Neural progenitor cell (in vitro differentiated cells): ENCODE results near the gene MAPK1. TPM values are rescaled to one million over a fixed set of nuclear protein-coding genes. Genes with fewer than 3 reads are reported as not detected.
"Not testable (repeated sequence)": the region's sequence is repeated elsewhere in the genome, so short reads cannot be mapped to it uniquely, and the experiment has no call there.

Experiments
- DNase-seq: peaks from one replicate; pipeline ENCODE4 v3.0.0-alpha.2; 2016; ENCODE audit warnings: low spot score
- H2AFZ ChIP-seq: fragments of 200-600 bp; sonication (generic); replicated peaks from 2 replicates; pipeline ENCODE4 v1.6.1; 2016; ENCODE audit warnings: antibody characterized with exemption
- H3F3A ChIP-seq: fragments of 200-600 bp; sonication (generic); 2 replicates; pipeline ENCODE4 v1.6.1; 2016; ENCODE audit warnings: antibody characterized with exemption, low read depth
- H3K27ac ChIP-seq: fragments of 200-600 bp; sonication (generic); 2 replicates; pipeline ENCODE4 v1.5.1; 2016; ENCODE audit warnings: mild to moderate bottlenecking
- H3K27me3 ChIP-seq: fragments of 200-600 bp; sonication (generic); 2 replicates; pipeline ENCODE4 v1.6.1; 2016; ENCODE audit warnings: mild to moderate bottlenecking, moderate library complexity
- H3K36me3 ChIP-seq: fragments of 200-600 bp; sonication (generic); 2 replicates; pipeline ENCODE4 v1.5.1; 2016
- H3K4me1 ChIP-seq: fragments of 200-600 bp; sonication (generic); 2 replicates; pipeline ENCODE4 v1.6.1; 2016; ENCODE audit warnings: mixed run types
- H3K4me2 ChIP-seq: fragments of 200-600 bp; sonication (generic); 2 replicates; pipeline ENCODE4 v1.6.1; 2016
- H3K4me3 ChIP-seq: fragments of 200-600 bp; sonication (generic); 2 replicates; pipeline ENCODE4 v1.5.1; 2016
- H3K79me2 ChIP-seq: fragments of 200-600 bp; sonication (generic); 2 replicates; pipeline ENCODE4 v1.6.1; 2016; ENCODE audit warnings: low read depth
- H3K9ac ChIP-seq: fragments of 200-600 bp; sonication (generic); 2 replicates; pipeline ENCODE4 v1.6.1; 2016
- H3K9me3 ChIP-seq: fragments of 200-600 bp; sonication (generic); 2 replicates; pipeline ENCODE4 v1.5.1; 2016; ENCODE audit warnings: low read depth
- H4K20me1 ChIP-seq: fragments of 200-600 bp; sonication (generic); 2 replicates; pipeline ENCODE4 v1.6.1; 2016; ENCODE audit warnings: low read depth
- H3K27ac Mint-ChIP-seq: 3 replicates; pipeline ENCODE4 v1.8.0; 2021; ENCODE audit warnings: mixed read lengths
- H3K27me3 Mint-ChIP-seq: 2 replicates; pipeline ENCODE4 v1.8.0; 2022; ENCODE audit warnings: low read depth, mild to moderate bottlenecking, inconsistent platforms, moderate library complexity, mixed read lengths; ENCODE audit not compliant: insufficient read depth
- H3K36me3 Mint-ChIP-seq: 3 replicates; pipeline ENCODE4 v1.8.0; 2021; ENCODE audit warnings: mixed read lengths
- H3K4me1 Mint-ChIP-seq: 3 replicates; pipeline ENCODE4 v1.8.0; 2021; ENCODE audit warnings: mixed read lengths
- H3K4me3 Mint-ChIP-seq: 3 replicates; pipeline ENCODE4 v1.8.0; 2021; ENCODE audit warnings: mild to moderate bottlenecking, moderate library complexity, mixed read lengths
- H3K9me3 Mint-ChIP-seq: 3 replicates; pipeline ENCODE4 v1.8.0; 2020; ENCODE audit warnings: mixed read lengths
- EZH2 ChIP-seq: fragments of 200-600 bp; sonication (generic); IDR thresholded peaks from 2 replicates; pipeline ENCODE4 v1.6.1; 2017; ENCODE audit warnings: antibody characterized with exemption, mild to moderate bottlenecking, moderate library complexity
- EZH2phosphoT487 ChIP-seq: fragments of 200-600 bp; sonication (generic); IDR thresholded peaks from 2 replicates; pipeline ENCODE4 v1.6.1; 2017; ENCODE audit warnings: antibody characterized with exemption
- total RNA-seq: library from RNA; depleted of rRNA; stranded (reverse); fragments of >200 nt; gene quantifications from 2 replicates; pipeline ENCODE4 v1.2.3, GENCODE V29; 2015; ENCODE audit warnings: low replicate concordance
- TF ChIP-seq, protein P1 (sequence below): fragments of 200-600 bp; sonication (generic); IDR thresholded peaks from 2 replicates; pipeline ENCODE4 v1.5.1; 2017; ENCODE audit warnings: antibody characterized with exemption, mild to moderate bottlenecking

MAPK1 gene
- total RNA-seq, 1 donor from 2014 or later = 61.4 TPM

DNA sequence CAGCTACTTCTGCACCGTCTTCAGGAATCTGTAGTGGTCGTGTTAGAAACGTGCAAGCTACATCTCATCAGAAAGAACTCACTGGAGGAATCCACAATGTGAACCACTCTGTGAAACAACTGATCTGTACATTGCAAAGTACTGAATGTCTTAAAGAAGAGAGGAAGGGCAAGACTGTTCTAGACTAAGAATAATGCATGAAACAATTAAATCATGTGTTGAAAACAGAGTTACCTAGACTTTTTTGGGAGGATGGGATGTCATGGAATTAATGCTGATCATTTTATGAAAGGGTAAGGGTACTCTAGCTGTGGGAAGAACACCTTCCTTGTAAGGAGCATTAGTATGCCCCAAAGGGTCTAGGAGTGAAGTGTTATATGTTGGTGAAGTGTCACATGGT lies 71.2 kb downstream of the MAPK1 start:
- H3K4me2 ChIP-seq = no peak overlapping the region
- H3K9me3 ChIP-seq = no peaks in the 10 kb centered on the region
- no peaks in the 10 kb centered on the region for H3F3A ChIP-seq
- no peaks in the 10 kb centered on the region for H3K4me1 Mint-ChIP-seq
- H3K27me3 ChIP-seq = no peaks in the 10 kb centered on the region
- no peaks in the 10 kb centered on the region for H3K27me3 Mint-ChIP-seq
- no peaks in the 10 kb centered on the region for H3K4me1 ChIP-seq
- H3K27ac ChIP-seq = no peak overlapping the region
- H3K79me2 ChIP-seq = no peaks in the 10 kb centered on the region
- no peak overlapping the region for H3K27ac Mint-ChIP-seq
- peaks cover 28% of the 10 kb centered on the region for H3K36me3 Mint-ChIP-seq
- DNase-seq = no peak
- peaks cover 6% of the 10 kb centered on the region for H4K20me1 ChIP-seq
- peaks cover 15% of the 10 kb centered on the region for H3K36me3 ChIP-seq
- H2AFZ ChIP-seq = no peak overlapping the region
- TF ChIP-seq, protein P1, sequence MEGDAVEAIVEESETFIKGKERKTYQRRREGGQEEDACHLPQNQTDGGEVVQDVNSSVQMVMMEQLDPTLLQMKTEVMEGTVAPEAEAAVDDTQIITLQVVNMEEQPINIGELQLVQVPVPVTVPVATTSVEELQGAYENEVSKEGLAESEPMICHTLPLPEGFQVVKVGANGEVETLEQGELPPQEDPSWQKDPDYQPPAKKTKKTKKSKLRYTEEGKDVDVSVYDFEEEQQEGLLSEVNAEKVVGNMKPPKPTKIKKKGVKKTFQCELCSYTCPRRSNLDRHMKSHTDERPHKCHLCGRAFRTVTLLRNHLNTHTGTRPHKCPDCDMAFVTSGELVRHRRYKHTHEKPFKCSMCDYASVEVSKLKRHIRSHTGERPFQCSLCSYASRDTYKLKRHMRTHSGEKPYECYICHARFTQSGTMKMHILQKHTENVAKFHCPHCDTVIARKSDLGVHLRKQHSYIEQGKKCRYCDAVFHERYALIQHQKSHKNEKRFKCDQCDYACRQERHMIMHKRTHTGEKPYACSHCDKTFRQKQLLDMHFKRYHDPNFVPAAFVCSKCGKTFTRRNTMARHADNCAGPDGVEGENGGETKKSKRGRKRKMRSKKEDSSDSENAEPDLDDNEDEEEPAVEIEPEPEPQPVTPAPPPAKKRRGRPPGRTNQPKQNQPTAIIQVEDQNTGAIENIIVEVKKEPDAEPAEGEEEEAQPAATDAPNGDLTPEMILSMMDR = no peak
- no peak for TF ChIP-seq EZH2
- TF ChIP-seq EZH2phosphoT487 = no peak
- H3K9me3 Mint-ChIP-seq = no peaks in the 10 kb centered on the region
- no peak overlapping the region for H3K4me3 Mint-ChIP-seq
- H3K4me3 ChIP-seq = no peak overlapping the region
- H3K9ac ChIP-seq = no peak overlapping the region

DNA sequence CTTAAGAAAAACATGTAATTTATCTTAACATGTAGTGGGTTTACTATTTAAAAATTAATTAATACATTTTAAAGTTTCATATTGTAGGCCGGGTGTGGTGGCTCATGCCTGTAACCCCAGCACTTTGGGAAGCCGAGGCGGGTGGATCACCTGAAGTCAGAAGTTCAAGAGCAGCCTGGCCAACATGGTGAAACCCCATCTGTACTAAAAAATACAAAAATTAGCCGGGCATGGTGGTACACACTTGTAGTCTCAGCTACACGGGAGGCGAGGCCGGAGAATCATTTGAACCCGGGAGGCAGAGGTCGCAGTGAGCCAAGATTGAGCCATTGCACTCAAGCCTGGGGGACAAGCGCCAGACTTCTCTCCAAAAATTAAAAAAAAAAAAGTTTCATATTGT lies 73.7 kb downstream of the MAPK1 start:
- not testable (repeated sequence) for DNase-seq, H2AFZ ChIP-seq, H3K4me3 Mint-ChIP-seq, H3K4me2 ChIP-seq, H3K27ac ChIP-seq, H3K4me1 Mint-ChIP-seq, H3F3A ChIP-seq, H3K9me3 ChIP-seq, H3K79me2 ChIP-seq, H3K9ac ChIP-seq, H3K27me3 Mint-ChIP-seq, H3K4me3 ChIP-seq, H4K20me1 ChIP-seq, H3K27ac Mint-ChIP-seq, H3K4me1 ChIP-seq, H3K27me3 ChIP-seq, H3K9me3 Mint-ChIP-seq
- peaks cover 17% of the 10 kb centered on the region for H3K36me3 Mint-ChIP-seq
- peaks cover 12% of the 10 kb centered on the region for H3K36me3 ChIP-seq

DNA sequence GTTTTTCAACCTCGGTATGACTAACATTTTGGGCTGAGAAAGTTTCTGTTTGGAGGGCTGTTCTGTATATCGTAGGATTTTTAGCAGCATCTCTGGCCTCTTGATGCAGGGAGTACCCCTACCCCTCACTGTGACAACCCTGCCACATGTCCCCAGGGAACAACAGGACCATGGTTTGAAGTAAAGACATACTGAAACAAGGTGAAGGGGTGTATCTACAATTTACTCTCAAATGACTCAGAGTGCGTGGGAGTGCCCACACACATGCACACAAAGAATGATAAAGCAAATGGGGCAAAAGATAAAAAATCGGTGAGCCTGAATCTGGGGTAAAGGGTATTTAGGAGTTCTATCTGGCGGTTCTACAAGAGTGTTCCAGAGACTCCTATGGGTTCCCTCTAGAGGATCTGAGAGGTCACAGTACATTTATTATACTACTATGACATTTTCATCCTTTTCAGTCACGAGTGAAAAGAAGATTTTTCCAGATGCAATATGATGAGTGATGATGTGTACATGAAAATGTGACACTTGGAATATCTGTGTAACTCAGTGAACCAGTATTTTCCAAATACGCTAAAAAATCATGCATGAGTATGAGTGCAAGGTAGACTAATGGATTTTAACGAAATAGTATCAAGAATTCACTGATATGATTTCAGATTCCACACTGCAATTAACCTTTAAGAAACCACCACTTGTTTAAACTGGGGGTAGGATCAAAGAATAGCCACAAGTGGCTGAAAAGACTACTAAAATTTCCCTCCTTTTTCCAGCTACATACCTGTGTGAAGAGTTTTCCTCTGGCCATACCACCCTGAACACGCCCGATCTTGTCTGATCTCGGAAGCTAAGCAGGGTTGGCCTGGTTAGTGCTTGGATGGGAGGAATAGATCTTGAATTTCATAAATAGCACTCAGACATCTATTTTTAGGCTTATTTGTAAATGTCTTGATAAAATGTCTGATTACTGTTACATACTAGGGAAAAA lies 75.5 kb downstream of the MAPK1 start:
- H4K20me1 ChIP-seq = peaks cover 6% of the 10 kb centered on the region
- TF ChIP-seq, protein P1 = no peak
- TF ChIP-seq EZH2phosphoT487 = no peak
- no peak for TF ChIP-seq EZH2
- Mint-ChIP-seq H3K27ac (no peak overlapping the region), H3K27me3 (no peaks in the 10 kb centered on the region), H3K4me1 (no peaks in the 10 kb centered on the region), H3K9me3 (no peaks in the 10 kb centered on the region), H3K36me3 (peaks cover 18% of the 10 kb centered on the region), H3K4me3 (no peak overlapping the region)
- peaks cover 15% of the 10 kb centered on the region for H3K36me3 ChIP-seq
- H3K27me3 ChIP-seq = no peaks in the 10 kb centered on the region
- DNase-seq = no peak
- no peaks in the 10 kb centered on the region for H3K4me1 ChIP-seq
- H3F3A ChIP-seq = no peaks in the 10 kb centered on the region
- no peak overlapping the region for H2AFZ ChIP-seq
- H3K4me2 ChIP-seq = no peak overlapping the region
- H3K4me3 ChIP-seq = no peak overlapping the region
- no peak overlapping the region for H3K9ac ChIP-seq
- no peaks in the 10 kb centered on the region for H3K9me3 ChIP-seq
- no peak overlapping the region for H3K27ac ChIP-seq
- H3K79me2 ChIP-seq = no peaks in the 10 kb centered on the region

DNA sequence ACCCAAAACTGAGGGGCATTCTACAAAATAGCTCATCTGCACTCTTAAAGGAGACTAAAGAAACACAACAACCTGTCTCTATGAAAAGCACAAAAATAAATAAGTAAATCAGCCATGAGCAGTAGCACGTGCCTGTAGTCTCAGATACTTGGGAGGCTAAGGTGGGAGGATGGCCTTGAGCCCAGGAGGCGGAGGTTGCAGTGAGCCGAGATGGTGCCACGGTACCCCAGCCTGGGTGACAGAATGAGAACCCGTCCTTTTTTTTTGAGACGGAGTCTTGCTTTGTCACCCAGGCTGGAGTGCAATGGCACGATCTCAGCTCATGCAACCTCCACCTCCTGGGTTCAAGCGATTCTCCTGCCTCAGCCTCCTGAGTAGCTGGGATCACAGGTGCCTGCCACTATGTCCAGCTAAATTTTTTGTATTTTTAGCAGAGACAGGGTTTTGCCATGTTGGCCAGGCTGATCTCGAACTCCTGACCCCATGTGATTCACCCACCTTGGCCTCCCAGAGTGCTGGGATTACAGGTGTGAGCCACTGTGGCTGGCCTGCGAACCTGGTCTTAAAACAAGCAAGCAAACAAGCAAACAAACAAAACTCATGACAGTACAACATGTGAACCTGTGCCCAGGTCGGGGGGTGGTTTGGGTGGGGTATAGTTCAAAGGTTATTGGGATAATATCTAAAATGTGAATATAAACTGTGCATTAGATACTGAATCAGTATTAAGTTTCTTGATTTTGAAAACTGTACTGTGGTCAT lies 76.4 kb downstream of the MAPK1 start:
- H3K4me1 Mint-ChIP-seq, H3K4me3 ChIP-seq, H3K27me3 Mint-ChIP-seq, H4K20me1 ChIP-seq, H3K4me1 ChIP-seq, H3K4me3 Mint-ChIP-seq, DNase-seq, H3K27me3 ChIP-seq, H3K9me3 ChIP-seq, H3K9ac ChIP-seq, H3K27ac ChIP-seq, H3K79me2 ChIP-seq, H3K4me2 ChIP-seq, H3K9me3 Mint-ChIP-seq, H2AFZ ChIP-seq, H3K27ac Mint-ChIP-seq, H3F3A ChIP-seq: not testable (repeated sequence)
- H3K36me3 Mint-ChIP-seq = peaks cover 17% of the 10 kb centered on the region
- peaks cover 21% of the 10 kb centered on the region for H3K36me3 ChIP-seq
